ENCODE measurements around the gene HNRNPC.
"Not testable (repeated sequence)": the region's sequence is repeated elsewhere in the genome, so short reads cannot be mapped to it uniquely, and the experiment has no call there.

HNRNPC gene

GRCh38 chr14:21231020-21231652, 38.1 kb downstream of the HNRNPC start:
- CTCF ChIA-PET: interaction anchor here (0.5 to 0.6 kb wide), 2 partner anchors 16 to 164 kb away, joined by 3 to 4 read pairs; no protein-coding TSS in a partner anchor
- TF ChIP-seq TARDBP (IDR thresholded peaks at IDR 0.05) (no peak), ARNT (IDR thresholded peaks at IDR 0.05) (no peak), PKNOX1 (IDR thresholded peaks at IDR 0.05) (no peak), SUZ12 (IDR thresholded peaks at IDR 0.05) (no peak), LEF1 (IDR thresholded peaks at IDR 0.05; ENCODE audit: borderline replicate concordance) (no peak), FOXK2 (IDR thresholded peaks at IDR 0.05) (no peak), FOXM1 (IDR thresholded peaks at IDR 0.05; ENCODE audit: borderline replicate concordance) (no peak), L3MBTL2 (conservative IDR thresholded peaks at IDR 0.05) (no peak), ELF4 (IDR thresholded peaks at IDR 0.05) (no peak), BHLHE40 (IDR thresholded peaks at IDR 0.05; ENCODE audit: borderline replicate concordance) (no peak), FOXA1 (IDR thresholded peaks at IDR 0.05) (no peak), NFRKB (IDR thresholded peaks at IDR 0.05) (no peak), HDGF (IDR thresholded peaks at IDR 0.05; ENCODE audit: borderline replicate concordance) (no peak)
- POLR2A ChIA-PET: interaction anchor here (1.0 kb wide), 1 partner anchor 153 kb away, joined by 3 read pairs; no protein-coding TSS in a partner anchor

GRCh38 chr14:21229821-21230220, 39.4 kb downstream of the HNRNPC start:
- CTCF ChIA-PET: no interaction called here
- DNase-seq (ENCODE audit: extremely low spot score): no peak
- POLR2A ChIA-PET: interaction anchor here (1.0 kb wide), 1 partner anchor 155 kb away, joined by 3 read pairs; no protein-coding TSS in a partner anchor
- TF ChIP-seq FOXA1 (IDR thresholded peaks at IDR 0.05) (no peak), CTBP1 (IDR thresholded peaks at IDR 0.05; ENCODE audit: borderline replicate concordance) (no peak)

More at GRCh38 chr14:21231020-21231652, 38.1 kb downstream of the HNRNPC start:
- DNase-seq (ENCODE audit: extremely low spot score): no peak

- no peak for DNase-seq (ENCODE audit: extremely low spot score)
- POLR2A ChIA-PET: no interaction called here
- TF ChIP-seq ZNF384 (IDR thresholded peaks at IDR 0.05) (no peak), ELF4 (IDR thresholded peaks at IDR 0.05) (no peak), FOXM1 (IDR thresholded peaks at IDR 0.05; ENCODE audit: borderline replicate concordance) (no peak), PKNOX1 (IDR thresholded peaks at IDR 0.05) (no peak), TARDBP (IDR thresholded peaks at IDR 0.05) (no peak), L3MBTL2 (conservative IDR thresholded peaks at IDR 0.05) (no peak), SUZ12 (IDR thresholded peaks at IDR 0.05) (no peak), SP1 (IDR thresholded peaks at IDR 0.05) (no peak), FOXA1 (IDR thresholded peaks at IDR 0.05) (no peak), CTBP1 (IDR thresholded peaks at IDR 0.05; ENCODE audit: borderline replicate concordance) (no peak), FOXK2 (IDR thresholded peaks at IDR 0.05) (no peak), LEF1 (IDR thresholded peaks at IDR 0.05; ENCODE audit: borderline replicate concordance) (no peak), ARNT (IDR thresholded peaks at IDR 0.05) (no peak), BHLHE40 (IDR thresholded peaks at IDR 0.05; ENCODE audit: borderline replicate concordance) (no peak), HDGF (IDR thresholded peaks at IDR 0.05; ENCODE audit: borderline replicate concordance) (no peak), NFRKB (IDR thresholded peaks at IDR 0.05) (no peak)
- CTCF ChIA-PET: no interaction called here
These were observed 41.3 kb downstream of the HNRNPC start for GRCh38 chr14:21227981-21228380.

- ChIA-PET CTCF (no interaction called here), POLR2A (no interaction called here)
- DNase-seq (ENCODE audit: extremely low spot score): no peak
- TF ChIP-seq SP1 (IDR thresholded peaks at IDR 0.05): no peak
- TF ChIP-seq CTBP1 (IDR thresholded peaks at IDR 0.05; ENCODE audit: borderline replicate concordance): no peak
- TF ChIP-seq BHLHE40 (IDR thresholded peaks at IDR 0.05; ENCODE audit: borderline replicate concordance): no peak
- no peak for TF ChIP-seq NFRKB (IDR thresholded peaks at IDR 0.05)
- TF ChIP-seq FOXK2 (IDR thresholded peaks at IDR 0.05): no peak
- TF ChIP-seq ARNT (IDR thresholded peaks at IDR 0.05): no peak
- no peak for TF ChIP-seq FOXA1 (IDR thresholded peaks at IDR 0.05)
- no peak for TF ChIP-seq TARDBP (IDR thresholded peaks at IDR 0.05)
- no peak for TF ChIP-seq L3MBTL2 (conservative IDR thresholded peaks at IDR 0.05)
- no peak for TF ChIP-seq ELF4 (IDR thresholded peaks at IDR 0.05)
- no peak for TF ChIP-seq ZNF384 (IDR thresholded peaks at IDR 0.05)
- TF ChIP-seq SUZ12 (IDR thresholded peaks at IDR 0.05): no peak
- TF ChIP-seq FOXM1 (IDR thresholded peaks at IDR 0.05; ENCODE audit: borderline replicate concordance): no peak
- TF ChIP-seq LEF1 (IDR thresholded peaks at IDR 0.05; ENCODE audit: borderline replicate concordance): no peak
- TF ChIP-seq PKNOX1 (IDR thresholded peaks at IDR 0.05): no peak
- no peak for TF ChIP-seq HDGF (IDR thresholded peaks at IDR 0.05; ENCODE audit: borderline replicate concordance)
These were observed 42.1 kb downstream of the HNRNPC start for GRCh38 chr14:21227150-21227549.

GRCh38 chr14:21226467-21226866, 42.8 kb downstream of the HNRNPC start:
- ChIA-PET CTCF (no interaction called here), POLR2A (no interaction called here)
- no peak for DNase-seq (ENCODE audit: extremely low spot score)
- TF ChIP-seq NFRKB (IDR thresholded peaks at IDR 0.05) (no peak), HDGF (IDR thresholded peaks at IDR 0.05; ENCODE audit: borderline replicate concordance) (no peak), BHLHE40 (IDR thresholded peaks at IDR 0.05; ENCODE audit: borderline replicate concordance) (no peak), SP1 (IDR thresholded peaks at IDR 0.05) (no peak), ZNF384 (IDR thresholded peaks at IDR 0.05) (no peak), L3MBTL2 (conservative IDR thresholded peaks at IDR 0.05) (no peak), SUZ12 (IDR thresholded peaks at IDR 0.05) (no peak), LEF1 (IDR thresholded peaks at IDR 0.05; ENCODE audit: borderline replicate concordance) (no peak), FOXK2 (IDR thresholded peaks at IDR 0.05) (no peak), FOXM1 (IDR thresholded peaks at IDR 0.05; ENCODE audit: borderline replicate concordance) (no peak)

- CTCF ChIA-PET: interaction anchor here (0.6 kb wide), 1 partner anchor 167 kb away, joined by 5 read pairs; no protein-coding TSS in a partner anchor
- DNase-seq (ENCODE audit: extremely low spot score); POLR2A ChIA-PET: not testable (repeated sequence)
These were observed 44.1 kb downstream of the HNRNPC start for GRCh38 chr14:21225164-21225563.
